Activated gamma-delta T cell treated with Interleukin-2 at 50 U/mL for 16 hours (primary cell): ENCODE results near the gene TCEAL9.
"Not testable (repeated sequence)": the region's sequence is repeated elsewhere in the genome, so short reads cannot be mapped to it uniquely, and the experiment has no call there.

Source experiments
- DNase-seq: peaks from one replicate; pipeline ENCODE4 v3.0.0-alpha.2; 2020

Gene TCEAL9

DNA sequence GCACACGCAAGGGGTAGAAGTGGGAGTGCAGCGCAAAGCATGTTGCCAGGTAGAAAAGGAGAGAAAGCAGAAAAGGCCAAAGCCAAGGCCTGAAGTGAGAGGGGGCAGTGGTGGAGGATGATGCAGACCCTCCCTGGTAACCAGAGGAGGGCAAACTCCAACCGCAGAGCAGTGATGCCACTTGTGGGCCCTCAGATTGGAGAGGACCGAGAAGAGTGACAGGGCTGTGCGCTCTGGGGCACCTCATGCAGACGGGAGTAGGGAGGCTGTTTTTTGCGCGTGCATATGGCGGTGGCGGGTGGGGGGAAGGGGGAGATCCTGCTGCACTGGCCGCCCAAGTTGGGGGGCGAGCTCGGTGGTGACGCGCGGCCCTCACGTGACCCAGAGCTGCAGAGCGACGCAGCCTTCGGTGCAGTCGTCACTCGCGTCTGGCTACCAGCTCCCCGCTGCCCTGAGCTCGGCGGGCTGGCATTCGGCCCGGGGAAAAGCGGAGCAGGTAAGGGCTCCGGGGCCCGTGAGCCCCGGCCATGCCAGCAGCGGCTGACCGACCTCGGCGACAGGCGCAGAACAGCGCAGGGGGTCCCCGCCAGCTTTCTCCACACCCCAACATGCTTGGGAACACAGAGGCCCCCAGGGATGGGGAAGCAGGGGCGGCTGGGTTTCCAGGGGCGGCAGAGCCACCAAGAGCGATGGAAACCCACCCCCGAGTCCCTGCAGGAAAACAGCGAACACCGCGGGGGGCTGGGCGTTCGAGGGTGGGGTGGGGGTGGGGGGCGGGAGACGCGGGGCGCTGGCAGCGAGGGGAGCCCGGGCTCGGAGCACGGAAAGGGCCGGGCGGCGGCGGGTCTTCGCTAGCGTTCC, 20.0 kb downstream of the TCEAL9 start, which contains the start of gene BEX3:
BEX3 (plus strand) TSS at position 421 of the 861 bp plus-strand sequence. CDS start 984 bp downstream, outside the sequence.
- DNase-seq: peak; percentile 16

DNA sequence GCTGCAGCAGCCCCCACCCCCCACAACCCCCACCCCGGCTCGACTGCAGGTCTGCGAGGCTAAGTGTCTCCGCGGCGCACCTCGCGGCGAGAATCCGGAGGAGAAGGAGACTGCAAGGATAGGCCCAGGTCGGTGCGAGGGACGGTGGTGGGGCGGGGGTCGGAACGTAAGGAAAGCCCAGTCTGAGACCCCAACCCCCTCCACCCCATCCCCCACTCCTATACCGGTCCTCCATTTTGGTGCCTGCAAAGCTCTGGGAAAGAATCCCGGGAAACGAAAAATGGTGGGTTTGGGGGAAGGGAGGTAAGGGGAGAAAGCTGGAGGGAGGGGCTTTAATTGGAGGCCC, 20.6 kb downstream of the TCEAL9 start:
- no peak for DNase-seq

DNA sequence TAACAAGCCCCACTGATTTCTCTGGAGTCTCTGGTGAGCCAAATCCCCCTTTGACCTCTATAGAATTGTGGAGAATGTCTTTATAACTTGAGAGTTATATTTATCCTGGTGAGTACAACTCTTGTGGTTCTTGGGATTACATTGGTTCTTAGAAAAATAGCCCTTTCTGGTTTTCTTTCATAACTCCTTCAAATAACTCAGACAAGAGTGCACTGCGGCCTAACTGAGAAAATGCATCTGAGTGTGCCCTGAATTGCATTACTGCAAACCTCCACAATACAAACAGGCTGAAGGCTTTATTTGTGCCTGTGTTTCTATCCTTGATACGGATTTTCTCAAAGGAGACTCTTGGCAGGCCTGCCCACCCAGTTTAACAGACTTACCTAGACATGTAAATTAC, 22.7 kb downstream of the TCEAL9 start:
- no peak for DNase-seq

DNA sequence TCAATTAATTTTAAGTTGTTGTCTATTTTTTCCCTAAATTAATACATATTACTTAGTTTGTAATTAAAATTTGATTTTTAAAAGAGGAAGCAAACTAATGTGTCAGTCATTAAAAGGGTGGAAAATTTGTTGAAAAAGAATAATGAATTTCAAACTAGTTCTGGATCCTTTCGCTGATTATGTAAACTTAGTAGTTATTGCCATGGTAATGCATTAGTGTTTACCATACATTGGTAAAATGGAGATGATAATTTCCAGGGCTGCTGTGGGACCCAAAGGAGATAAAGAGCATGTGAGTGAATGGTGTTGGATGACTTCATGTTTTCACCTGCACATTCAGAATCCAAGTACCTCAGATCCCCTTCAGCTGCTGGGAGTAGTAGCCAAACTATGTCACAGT, 26.6 kb downstream of the TCEAL9 start:
- DNase-seq: no peak

DNA sequence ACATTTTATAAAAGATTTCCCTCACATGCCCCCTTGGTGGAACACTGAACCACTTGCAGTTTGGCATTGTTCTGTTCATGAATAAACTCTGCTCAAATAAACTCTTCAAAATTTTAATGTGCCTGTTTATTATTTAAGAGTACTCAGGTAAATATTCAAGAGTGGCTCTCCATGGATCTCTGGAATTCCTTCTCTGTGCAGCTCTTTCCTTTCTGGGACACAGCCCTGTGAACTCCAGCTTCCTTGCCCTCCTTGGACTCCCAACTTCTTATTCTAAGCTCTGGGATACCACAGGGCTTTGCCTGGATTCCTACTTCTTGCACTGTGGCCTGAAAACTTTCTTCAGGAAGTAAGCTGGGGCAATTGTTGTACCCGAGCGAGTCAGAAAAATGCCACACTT, 28.4 kb downstream of the TCEAL9 start:
- DNase-seq: no peak

DNA sequence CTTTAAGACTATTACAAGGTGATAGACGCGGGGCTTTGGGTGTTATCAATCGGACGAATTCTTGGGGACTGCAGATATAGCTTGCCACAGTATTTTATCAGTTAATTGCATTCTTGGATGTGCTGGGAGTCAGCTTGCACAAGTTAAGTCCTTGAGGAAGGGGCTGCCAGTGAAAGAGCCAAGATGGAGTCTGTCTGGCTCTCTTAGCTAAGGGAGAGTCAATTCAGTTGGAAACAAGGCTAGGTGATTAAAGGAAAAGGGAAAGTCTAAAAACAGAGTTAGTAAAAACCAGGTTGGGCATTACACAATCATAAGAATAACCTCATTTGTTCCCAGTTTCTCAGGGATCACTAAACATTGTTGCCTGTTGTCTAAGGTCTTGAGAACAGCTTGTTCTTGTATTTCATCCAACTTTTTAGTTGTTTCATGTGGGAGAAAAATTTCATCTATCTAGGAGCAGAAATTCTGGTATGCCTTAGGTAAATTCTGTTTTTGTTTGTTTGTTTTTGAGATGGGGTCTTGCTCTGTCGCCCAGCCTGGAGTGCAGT, 29.1 kb downstream of the TCEAL9 start:
- DNase-seq: not testable (repeated sequence)

DNA sequence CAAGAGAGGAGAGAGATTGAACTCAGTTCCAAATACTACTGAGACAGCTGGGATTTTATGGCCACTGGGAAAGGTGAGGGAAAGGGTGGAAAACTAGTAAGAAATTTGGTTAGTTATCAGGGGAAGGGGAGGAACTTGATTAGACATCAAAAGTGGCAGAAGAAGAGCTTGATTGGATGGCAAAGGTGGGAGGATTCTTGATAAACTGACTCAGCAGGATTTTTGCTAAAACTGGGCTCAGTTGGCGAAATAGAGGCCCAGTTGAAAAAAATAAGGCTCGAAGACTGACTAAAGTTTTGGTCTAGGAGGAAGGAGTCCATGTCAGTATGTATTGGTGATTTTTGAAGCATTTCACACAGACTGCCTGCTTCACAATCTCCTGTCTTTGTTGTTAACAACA, 30.0 kb downstream of the TCEAL9 start:
- no peak for DNase-seq

DNA sequence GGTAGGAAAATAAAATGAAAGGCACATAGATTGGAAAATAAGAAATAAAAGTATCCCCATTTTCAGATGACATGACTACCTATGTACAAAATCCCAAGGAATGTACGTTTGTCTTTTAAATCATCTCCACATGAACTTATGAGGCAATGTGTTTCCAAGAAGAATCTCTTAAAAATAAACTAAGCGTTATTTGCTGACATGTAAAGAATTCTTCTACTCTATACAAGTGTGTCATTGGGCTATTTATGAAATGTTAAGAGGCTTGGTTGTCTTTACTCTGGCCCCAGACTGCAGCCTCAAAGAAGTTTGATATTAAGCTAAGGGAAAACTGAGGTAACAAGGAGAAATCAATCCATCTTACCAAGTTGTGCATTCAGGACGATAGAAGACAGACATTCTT, 37.2 kb downstream of the TCEAL9 start:
- DNase-seq: no peak

DNA sequence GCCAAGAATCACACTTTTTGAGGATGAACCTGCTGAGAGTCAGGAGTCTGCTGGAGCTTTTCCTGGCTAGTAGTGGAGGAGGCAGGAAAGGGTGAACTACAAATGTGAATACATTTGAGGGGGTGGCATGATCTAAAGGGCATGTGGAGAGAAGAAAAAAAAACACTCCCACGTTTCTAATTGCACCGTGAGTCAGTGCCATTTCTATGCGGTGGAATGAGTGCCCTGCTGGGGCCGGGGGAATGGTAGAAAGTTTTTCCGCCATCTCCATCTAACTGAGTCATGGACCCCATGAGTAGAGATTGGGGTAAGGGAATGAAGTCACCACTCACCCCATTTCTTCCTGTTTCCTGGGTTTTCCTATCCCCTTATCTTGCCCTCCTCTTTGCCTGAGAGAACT, 39.9 kb downstream of the TCEAL9 start:
- no peak for DNase-seq

DNA sequence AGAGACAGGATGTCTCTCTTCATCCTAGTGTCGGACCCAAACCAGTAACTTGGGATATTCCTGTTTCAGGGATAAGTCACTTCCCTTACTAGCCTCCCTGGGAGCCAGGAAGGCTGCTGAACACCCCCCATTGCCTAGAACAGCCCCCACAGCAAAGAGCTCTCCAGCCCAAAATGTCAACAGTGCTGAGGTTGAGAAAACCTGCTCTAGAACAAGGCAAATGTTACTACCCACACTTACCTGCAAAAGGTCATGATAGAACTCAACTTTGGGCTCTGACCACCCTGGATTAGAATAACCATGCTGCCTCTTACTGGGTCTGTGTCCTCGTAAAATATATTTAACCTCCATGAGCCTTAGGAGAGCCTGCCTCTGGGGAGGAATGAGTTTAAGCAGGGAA, 40.4 kb downstream of the TCEAL9 start:
- no peak for DNase-seq

DNA sequence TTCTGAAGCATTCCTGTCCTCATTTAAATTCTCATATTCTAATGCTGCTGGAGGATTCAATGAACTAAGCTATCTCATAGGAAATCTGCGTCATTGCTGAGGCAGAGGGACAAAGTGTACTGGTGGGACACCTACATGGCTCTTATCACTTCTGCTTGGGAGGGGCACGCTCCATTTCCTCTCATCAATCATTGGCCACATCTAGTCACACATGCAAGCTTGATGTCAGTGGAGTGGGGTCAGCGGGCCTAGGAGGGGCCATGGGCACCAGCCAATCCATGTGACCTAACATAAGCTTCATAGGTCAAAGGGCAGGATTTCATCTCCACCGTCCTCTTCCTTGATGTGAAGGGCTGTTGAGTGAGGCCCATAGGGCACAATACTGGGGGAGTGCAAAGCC, 41.4 kb downstream of the TCEAL9 start:
- DNase-seq: no peak

DNA sequence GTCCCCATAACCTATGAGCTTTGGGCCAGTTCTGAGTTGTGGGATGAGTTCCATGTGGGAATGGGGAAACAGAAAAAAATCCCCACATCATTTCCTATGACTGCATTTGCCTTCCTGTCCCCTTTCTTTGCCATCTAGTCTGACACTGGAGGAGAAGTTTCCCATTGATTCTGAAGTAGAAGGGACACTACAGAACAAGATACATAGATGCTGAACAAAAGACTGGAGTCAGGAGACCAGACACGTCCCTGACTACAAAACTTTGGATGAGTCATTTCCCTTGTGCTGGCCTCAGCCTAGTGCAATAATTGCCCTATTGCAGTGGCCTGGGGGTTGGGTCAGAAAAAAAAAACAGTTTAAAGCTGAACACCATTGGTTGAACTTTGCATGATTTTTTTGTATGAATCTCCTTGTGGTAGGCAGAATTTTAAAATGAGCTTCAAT, 42.1 kb downstream of the TCEAL9 start:
- no peak for DNase-seq

DNA sequence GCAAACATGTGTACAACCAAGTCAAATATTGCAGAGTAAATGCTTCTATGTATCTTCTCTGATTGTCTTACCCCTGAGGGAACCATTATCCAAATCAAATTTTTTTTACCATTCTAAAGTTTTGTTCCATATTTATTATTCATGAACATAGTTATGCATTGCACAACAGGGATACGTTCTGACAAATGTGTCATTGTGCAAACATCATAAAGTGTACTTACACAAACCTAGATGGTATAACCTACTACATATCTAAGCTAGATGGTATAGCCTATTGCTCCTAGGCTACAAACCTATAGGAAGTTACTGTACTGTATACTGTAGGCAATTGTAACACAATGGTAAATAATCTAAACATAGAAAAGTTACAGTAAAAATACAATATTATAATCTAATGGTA, 43.4 kb downstream of the TCEAL9 start:
- no peak for DNase-seq

DNA sequence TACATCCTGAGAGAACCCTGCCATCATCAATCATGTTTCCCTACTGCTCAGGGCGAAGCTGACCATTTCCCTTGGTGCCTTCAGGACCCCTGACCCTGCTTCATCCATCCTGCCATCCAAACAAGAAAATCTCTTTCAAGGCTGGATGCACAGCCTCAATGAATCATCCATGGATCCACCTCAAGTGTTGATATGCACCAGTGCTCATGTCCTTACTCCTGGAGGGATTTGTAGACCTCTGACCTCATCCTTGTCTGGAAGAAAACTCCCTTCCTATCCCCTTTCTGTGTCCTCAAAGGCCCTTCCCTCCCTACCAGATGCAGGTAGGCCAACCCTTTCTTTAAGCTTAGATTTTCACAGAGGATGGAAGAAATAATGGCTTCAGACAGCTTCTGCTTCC, 44.6 kb downstream of the TCEAL9 start:
- no peak for DNase-seq

DNA sequence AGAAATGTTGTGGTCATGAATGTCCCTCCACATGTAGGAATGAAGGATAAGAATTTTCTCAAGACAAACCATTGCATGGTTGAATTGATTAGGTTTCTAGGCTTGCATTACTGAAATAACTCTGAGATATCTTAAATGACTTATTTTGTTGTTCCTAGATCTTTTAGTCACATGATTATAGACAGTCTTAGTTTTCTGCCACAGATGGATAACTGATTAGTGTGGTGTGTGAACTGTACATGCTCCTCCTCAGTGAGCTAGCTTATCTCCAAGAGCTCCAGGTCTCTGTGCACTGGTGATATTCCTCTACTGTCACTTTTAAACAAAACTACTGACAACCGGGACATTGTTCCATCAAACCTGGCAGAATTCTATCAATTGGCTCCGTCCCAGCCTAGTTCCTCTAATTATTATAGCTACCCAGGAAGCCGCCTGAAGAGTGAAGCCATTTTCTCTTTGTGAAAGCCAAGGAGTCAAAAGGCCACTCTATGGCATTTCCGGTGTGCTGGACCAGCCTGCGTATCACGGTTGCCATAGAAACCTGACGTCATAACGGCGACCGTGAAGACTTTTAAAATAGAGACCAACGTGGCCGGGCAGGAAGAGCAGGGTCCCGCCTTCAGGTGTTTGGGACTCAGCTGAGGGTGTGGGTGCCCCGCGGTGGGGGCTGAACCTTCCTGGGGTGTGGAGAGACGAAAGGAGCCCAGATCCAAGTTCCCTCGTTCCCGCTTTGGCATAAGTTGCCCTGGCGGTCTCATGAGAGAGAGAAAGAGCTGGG, 48.1 kb downstream of the TCEAL9 start:
- DNase-seq: no peak

DNA sequence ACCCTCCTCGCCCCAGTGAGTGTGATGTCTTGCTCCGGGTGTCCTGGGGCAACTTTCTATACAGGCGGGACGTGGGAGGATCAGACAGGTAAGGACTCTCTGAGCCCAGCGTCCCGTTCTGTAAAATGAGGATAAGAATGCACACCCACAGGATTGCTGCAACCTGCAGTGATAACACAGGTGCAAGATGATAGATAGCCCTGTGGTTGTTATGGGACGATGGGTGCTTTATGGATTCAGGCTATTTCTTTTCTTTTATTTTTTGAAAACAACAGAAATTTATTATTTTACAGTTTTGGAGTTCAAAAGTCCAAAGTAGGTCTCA, 48.7 kb downstream of the TCEAL9 start:
- no peak for DNase-seq

DNA sequence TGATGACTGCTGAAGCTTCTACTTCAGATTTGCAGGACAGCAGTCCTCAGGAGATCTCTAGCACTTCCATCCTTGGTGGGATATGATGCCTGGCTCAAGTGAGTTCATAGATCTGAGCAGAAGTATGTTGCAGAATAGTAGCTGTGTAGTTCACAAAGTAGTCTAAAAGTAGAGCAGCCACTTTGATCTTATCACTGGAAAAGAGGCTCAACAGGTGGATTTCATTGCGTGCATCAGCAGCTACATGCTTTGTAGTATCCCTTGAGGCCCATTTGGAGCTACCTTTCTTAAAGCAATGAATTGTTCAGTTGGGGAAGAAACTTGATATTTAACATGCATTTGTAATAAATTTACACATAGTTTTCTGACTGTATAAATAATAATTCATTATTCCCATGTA, 50.0 kb downstream of the TCEAL9 start:
- DNase-seq: no peak

DNA sequence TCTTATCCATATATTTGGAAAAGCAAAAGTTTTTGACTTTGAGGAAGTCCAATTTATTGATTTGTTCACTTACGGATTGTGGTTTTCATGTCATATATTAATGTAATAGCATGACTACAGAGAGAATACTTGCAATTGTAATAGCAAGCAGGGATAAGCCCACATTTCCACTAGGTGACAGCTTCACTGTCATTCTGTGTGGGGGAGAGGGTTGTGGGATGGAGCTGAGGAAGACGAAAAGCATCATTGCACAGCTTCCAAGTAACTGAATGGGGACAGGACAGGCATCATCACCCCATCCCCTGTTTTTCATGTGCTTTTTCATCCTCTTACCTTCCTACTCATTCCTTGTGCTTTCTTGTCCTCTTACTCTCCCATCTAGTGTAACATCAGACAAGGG, 51.5 kb downstream of the TCEAL9 start:
- DNase-seq: no peak
